ENCODE results near the gene FRAT1. TPM values are rescaled to one million over a fixed set of nuclear protein-coding genes. Genes with fewer than 3 reads are reported as not detected.
A peak's percentile ranks its signal among the peaks of the same experiment; 100 is the strongest.

Gene FRAT1
- polyA plus RNA-seq, 1 experiment, result 1.1 TPM

DNA sequence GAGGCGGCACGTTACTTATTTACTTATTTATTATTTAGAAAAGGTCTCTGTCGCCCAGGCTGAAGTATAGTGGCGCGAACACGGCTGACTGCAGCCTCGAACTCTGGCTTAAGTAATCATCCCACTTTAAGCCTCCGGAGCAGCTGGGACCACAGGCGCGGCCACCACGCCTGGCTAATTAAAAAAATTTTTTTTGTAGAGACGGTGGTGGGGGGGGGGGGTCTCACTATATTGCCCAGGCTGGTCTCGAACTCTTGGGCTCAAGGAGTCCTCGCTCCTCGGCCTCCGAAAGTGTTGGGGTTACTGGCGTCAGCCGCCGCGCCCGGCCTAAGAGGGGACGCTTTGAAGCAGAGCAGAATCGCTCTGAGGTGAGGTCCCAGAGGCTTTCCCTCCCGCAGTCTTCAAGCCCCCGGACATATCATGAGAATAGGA, 16.1 kb downstream of the FRAT1 start:
- H3K27ac ChIP-seq (ENCODE audit: low read depth, low read length), result no peak overlapping the region
- no peak for DNase-seq (ENCODE audit: low read depth, low spot score)
- TF ChIP-seq, protein P1, sequence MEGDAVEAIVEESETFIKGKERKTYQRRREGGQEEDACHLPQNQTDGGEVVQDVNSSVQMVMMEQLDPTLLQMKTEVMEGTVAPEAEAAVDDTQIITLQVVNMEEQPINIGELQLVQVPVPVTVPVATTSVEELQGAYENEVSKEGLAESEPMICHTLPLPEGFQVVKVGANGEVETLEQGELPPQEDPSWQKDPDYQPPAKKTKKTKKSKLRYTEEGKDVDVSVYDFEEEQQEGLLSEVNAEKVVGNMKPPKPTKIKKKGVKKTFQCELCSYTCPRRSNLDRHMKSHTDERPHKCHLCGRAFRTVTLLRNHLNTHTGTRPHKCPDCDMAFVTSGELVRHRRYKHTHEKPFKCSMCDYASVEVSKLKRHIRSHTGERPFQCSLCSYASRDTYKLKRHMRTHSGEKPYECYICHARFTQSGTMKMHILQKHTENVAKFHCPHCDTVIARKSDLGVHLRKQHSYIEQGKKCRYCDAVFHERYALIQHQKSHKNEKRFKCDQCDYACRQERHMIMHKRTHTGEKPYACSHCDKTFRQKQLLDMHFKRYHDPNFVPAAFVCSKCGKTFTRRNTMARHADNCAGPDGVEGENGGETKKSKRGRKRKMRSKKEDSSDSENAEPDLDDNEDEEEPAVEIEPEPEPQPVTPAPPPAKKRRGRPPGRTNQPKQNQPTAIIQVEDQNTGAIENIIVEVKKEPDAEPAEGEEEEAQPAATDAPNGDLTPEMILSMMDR (IDR thresholded peaks at IDR 0.05; ENCODE audit: low read depth, low read length), result no peak
- no peaks in the 10 kb centered on the region for H3K9me3 ChIP-seq (ENCODE audit: control insufficient read depth, insufficient read depth, low read length)
- ChIA-PET POLR2A (interaction anchor here (0.6 to 3.3 kb wide), 2 partner anchors 16 to 113 kb away, joined by 4 to 18 read pairs; partner anchors contain the start of gene FRAT1), CTCF (no interaction called here)
- H3K4me3 ChIP-seq (ENCODE audit: low read depth, low read length), result peak overlapping the region; percentile 75
- H3K27me3 ChIP-seq (ENCODE audit: control insufficient read depth, insufficient read depth, low read length), result peaks cover 32% of the 10 kb centered on the region

DNA sequence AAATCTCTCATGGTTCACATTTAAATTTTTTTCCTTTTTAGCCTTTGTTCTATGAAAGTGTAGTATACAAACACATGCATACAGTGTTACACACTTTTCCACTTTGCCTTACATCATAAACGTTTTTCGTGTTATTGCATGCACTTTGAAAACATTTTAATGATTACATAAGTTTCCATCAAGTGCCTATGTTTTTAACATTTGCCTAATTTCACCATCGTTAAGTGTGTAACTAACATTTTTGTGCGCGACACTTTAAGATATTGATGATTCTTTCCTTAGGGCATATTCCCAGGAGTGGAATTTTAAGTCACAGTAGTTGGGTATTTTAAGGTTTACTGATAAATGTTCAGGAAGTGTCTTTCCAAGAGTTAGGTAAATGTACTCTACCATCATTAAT, 16.9 kb downstream of the FRAT1 start:
- no peak overlapping the region for H3K27ac ChIP-seq (ENCODE audit: low read depth, low read length)
- peaks cover 32% of the 10 kb centered on the region for H3K27me3 ChIP-seq (ENCODE audit: control insufficient read depth, insufficient read depth, low read length)
- ChIA-PET POLR2A (no interaction called here), CTCF (no interaction called here)
- no peak overlapping the region for H3K4me3 ChIP-seq (ENCODE audit: low read depth, low read length)
- DNase-seq (ENCODE audit: low read depth, low spot score), result no peak
- no peaks in the 10 kb centered on the region for H3K9me3 ChIP-seq (ENCODE audit: control insufficient read depth, insufficient read depth, low read length)
- TF ChIP-seq, protein P1 (IDR thresholded peaks at IDR 0.05; ENCODE audit: low read depth, low read length), result no peak

DNA sequence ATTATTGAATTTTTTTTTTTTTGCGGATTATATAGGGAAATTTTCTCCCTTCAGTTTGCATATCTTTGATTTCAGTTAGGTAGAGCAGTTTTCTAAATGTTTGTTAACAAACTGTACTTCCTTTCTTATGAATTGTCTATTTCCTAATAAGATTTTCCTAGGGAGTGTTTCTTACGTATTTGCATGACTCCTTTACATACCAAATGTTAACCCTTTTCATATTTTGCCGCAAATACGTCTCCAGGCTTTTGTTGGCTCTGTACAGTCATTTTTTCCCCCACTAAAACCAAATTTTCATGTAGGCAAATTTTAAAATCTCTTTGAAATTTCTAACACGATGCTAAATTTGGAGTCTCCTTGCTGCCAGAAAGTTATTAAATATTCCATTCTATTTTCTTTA, 17.4 kb downstream of the FRAT1 start:
- TF ChIP-seq, protein P1 (IDR thresholded peaks at IDR 0.05; ENCODE audit: low read depth, low read length), result no peak
- H3K9me3 ChIP-seq (ENCODE audit: control insufficient read depth, insufficient read depth, low read length), result no peaks in the 10 kb centered on the region
- POLR2A ChIA-PET, result no interaction called here
- H3K27ac ChIP-seq (ENCODE audit: low read depth, low read length), result no peak overlapping the region
- H3K4me3 ChIP-seq (ENCODE audit: low read depth, low read length), result no peak overlapping the region
- no peak for DNase-seq (ENCODE audit: low read depth, low spot score)
- H3K27me3 ChIP-seq (ENCODE audit: control insufficient read depth, insufficient read depth, low read length), result peaks cover 32% of the 10 kb centered on the region
- CTCF ChIA-PET, result no interaction called here

DNA sequence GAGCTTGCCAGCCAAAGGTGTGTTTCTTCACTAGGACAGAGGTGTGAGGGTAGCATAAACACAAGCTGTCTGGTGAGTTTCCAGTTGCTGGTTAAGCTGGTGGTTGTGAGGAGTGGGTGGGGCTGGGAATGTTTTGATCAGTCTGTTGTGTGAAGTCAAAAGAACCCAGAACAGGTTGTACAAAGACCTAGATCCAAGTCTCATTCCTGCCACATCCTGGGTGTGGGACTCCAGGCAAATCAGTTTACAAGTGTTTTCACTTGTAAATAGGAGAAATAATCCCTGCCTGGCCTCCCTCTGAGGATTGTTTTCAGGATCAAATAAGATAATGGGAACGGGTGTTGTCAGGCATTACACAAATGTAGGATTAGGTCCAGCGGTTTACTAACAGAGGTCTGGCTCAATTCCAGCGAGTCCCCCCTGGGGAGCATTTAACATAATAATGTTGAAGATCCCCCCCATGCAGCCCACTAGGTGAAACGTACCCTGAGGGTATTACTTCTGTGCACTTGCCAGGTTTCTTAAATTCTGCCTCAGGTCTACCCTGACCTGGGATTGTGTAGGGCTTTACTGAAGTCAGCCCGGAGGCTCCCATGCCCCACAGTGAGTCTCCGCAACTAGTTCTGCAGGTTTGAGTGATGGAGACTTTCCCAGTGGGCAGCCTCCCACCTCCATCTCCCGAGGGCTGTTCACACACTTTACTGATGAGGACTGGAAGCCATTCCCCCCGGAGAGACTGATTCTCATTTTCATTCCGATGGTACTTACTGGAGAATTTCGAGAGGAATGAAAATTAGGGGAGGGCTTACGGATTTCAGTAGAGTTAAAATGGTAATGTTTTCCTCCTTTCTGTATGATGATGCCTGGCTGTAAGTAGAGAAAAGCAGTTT, 18.1 kb downstream of the FRAT1 start:
- no peak for DNase-seq (ENCODE audit: low read depth, low spot score)
- no peak overlapping the region for H3K4me3 ChIP-seq (ENCODE audit: low read depth, low read length)
- ChIA-PET POLR2A (interaction anchor here (0.7 kb wide), 1 partner anchor 350 kb away, joined by 3 read pairs; the partner anchor contains the start of gene AVPI1), CTCF (no interaction called here)
- H3K27me3 ChIP-seq (ENCODE audit: control insufficient read depth, insufficient read depth, low read length), result peaks cover 35% of the 10 kb centered on the region
- TF ChIP-seq, protein P1 (IDR thresholded peaks at IDR 0.05; ENCODE audit: low read depth, low read length), result no peak
- H3K9me3 ChIP-seq (ENCODE audit: control insufficient read depth, insufficient read depth, low read length), result no peaks in the 10 kb centered on the region
- H3K27ac ChIP-seq (ENCODE audit: low read depth, low read length), result no peak overlapping the region

DNA sequence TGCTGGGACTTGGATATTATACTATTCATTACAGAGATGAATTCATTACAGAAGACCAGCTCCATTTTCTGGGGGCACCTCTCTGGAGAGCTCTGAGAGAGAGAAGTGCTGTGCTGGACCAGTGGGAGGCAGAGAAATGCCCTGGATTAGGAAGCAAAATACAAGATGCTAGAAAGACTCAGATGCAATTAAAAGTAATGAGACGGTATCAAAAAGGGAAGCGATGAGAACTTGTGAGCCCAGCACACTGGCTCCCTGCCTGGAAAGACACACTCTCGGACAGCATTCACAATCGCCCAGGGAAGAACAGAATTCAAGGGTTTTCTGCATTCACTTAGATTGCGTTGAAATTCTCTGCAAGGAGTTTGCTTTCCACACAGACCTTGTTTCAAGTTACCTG, 19.0 kb downstream of the FRAT1 start:
- POLR2A ChIA-PET, result interaction anchor here (0.6 to 0.7 kb wide), 2 partner anchors 36 to 349 kb away, joined by 3 to 5 read pairs; partner anchors contain the start of gene AVPI1
- Histone ChIP-seq H3K27ac (ENCODE audit: low read depth, low read length) (no peak overlapping the region), H3K27me3 (ENCODE audit: control insufficient read depth, insufficient read depth, low read length) (peaks cover 36% of the 10 kb centered on the region), H3K9me3 (ENCODE audit: control insufficient read depth, insufficient read depth, low read length) (no peaks in the 10 kb centered on the region), H3K4me3 (ENCODE audit: low read depth, low read length) (no peak overlapping the region)
- CTCF ChIA-PET, result no interaction called here
- no peak for DNase-seq (ENCODE audit: low read depth, low spot score)
- TF ChIP-seq, protein P1 (IDR thresholded peaks at IDR 0.05; ENCODE audit: low read depth, low read length), result no peak
